GM21723 (cell line): ENCODE measurements around the gene F11R.
A peak's percentile ranks its signal among the peaks of the same experiment; 100 is the strongest.
"Not testable (repeated sequence)": the region's sequence is repeated elsewhere in the genome, so short reads cannot be mapped to it uniquely, and the experiment has no call there.

Experiments
- ATAC-seq: cut with Tn5 transposase; IDR thresholded peaks from one replicate; pipeline ENCODE4 v1.9.1; 2021; ENCODE audit warnings: mild to moderate bottlenecking, moderate library complexity; ENCODE audit not compliant: unreplicated experiment

F11R gene

GRCh38 chr1:161020509-161021164, at the start of gene F11R:
Gene F11R, minus strand, starts transcription at chr1:161021152. Its CDS starts 79 bp downstream, at chr1:161021073.
- ATAC-seq: peak; percentile 48

DNA sequence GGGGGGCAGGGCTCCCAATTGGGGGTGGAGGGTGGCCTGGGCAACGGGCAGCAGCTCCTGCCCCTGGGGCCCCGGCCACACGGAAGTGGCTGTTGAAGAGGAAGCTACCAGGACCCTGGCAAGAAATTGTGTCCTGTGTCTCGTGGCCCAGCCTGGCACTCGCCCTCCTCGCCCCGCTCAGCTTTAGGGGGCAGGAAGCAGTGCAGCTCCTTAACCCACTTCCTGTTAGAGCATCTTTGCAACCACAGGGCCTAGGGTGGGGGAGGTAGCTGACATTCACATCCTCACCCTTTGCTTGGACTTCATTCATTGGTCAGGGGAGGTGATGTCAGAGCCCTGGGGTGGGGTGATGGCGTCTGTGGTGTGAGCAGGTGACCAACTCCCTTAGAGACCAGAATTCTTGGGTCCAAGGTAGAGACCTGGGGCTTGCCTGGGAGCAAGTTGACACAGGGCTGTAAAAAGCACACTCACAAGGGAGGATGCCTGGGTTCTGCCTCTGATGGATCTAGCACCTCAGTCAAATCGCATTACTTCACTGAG, 48.8 kb upstream of the F11R start, which contains the start of gene ARHGAP30:
TSS of gene ARHGAP30 (minus strand) at position 161 of the 540 bp plus-strand sequence. CDS start 267 bp downstream, outside the sequence.
- ATAC-seq: peak; percentile 86

DNA sequence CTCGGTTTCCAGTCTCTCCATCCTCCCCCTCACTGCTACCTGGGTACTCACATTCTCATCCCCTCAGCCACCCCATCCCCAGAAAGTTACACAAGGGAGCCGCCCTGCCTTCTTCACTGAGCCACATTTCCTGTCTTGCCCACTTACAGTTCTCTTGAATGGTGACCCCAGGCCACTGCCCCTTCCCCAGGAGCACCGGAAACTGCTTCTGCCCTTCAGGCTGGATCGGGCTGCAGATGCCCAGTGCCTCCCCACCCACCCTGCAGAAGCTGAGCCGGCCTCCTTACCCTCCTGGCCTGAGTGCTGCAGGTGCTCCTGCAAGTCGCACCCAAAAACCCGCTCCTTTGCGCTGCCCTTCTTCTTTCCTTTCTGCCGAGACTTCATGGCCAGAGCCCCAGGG, 48.3 kb upstream of the F11R start:
- ATAC-seq: peak; percentile 11

- ATAC-seq: peak; percentile 57
Measured at GRCh38 chr1:161068306-161069234, 47.6 kb upstream of the F11R start.

- ATAC-seq: no peak
Measured at GRCh38 chr1:161066694-161067093, 45.7 kb upstream of the F11R start.

- not testable (repeated sequence) for ATAC-seq
Measured at GRCh38 chr1:161065681-161066080, 44.7 kb upstream of the F11R start.

GRCh38 chr1:161063936-161064335, 43.0 kb upstream of the F11R start:
- not testable (repeated sequence) for ATAC-seq

DNA sequence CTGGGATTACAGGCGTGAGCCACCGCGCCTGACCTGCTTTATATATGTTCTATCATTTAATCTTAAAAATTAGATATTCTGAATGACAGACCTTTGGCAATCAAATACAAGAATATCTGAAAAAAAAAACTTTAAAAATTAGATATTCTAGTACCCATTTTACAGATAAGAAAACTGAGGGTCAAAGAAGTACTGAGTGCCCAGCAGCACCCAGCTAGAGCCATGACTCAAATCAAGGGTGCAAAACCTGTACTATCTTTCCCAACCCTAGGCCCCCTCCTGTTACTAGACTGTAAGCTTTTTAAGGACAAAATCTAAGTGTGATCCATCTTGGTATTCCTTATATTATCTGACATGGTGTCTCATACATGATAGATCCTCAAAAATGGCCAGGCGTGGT, 40.5 kb upstream of the F11R start:
- ATAC-seq: no peak

DNA sequence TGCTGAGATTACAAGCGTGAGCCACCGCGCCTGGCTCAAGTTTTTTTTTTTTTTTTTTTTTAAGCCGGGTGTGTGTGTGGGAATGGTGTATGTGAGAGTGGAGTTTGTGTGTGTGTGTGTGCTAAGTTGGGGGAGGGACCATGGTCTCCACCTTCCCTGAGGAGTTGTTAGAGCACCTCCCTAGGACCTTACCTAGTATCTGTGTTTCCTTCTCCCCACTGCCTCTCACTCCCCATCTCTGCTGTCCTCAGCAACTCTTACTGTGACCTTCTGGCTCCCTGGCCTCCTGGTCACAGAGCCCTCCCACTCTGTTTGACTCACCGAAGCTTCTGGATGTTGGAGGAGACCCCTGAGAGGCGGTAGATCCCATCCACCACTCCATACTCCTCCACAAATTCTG, 38.3 kb upstream of the F11R start:
- ATAC-seq: no peak

DNA sequence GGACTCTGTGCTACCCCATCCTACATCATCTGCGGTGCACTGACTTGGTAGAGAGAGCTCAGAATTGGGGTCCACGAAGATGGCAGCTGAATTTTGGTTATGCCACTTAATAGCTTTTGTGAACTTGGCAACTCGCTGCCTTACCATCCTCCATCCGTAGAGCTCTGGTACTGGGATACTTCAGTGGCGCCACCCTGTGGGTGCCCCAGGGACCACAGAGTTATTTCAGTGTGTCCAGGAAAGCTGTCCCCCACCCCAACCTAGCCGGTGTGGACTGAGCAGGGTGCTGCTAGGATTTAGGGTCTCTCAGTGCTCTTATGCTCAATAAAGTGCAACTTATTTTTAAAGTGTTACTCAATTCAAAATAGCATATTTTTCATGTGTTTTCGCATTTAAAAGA, 33.9 kb upstream of the F11R start:
- ATAC-seq: no peak

GRCh38 chr1:161054232-161054631, 33.3 kb upstream of the F11R start:
- ATAC-seq: no peak

DNA sequence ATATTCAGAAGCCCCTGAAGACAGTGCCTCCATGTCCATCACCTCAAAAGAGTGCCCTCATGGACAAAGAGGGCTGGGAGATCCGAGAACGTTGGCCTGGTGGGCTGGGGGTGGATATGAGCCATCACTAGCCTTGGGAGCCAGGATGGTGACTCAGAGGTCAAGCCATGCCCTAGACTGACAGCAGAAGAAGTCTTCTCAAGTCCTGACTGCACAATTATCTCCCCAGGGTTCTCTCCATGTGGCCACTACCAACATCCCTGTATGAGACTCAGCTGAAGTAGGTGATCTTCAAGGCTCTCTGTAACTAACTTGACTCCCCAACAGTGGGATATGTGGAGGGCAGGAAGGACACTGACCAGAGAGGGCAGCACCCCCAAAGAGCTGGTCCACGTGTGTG, 31.9 kb upstream of the F11R start:
- no peak for ATAC-seq

GRCh38 chr1:161051219-161051618, 30.3 kb upstream of the F11R start:
- ATAC-seq: no peak

- no peak for ATAC-seq
Measured at GRCh38 chr1:161048949-161049722, 28.2 kb upstream of the F11R start.

GRCh38 chr1:161047436-161048420, 26.8 kb upstream of the F11R start:
- ATAC-seq: no peak

DNA sequence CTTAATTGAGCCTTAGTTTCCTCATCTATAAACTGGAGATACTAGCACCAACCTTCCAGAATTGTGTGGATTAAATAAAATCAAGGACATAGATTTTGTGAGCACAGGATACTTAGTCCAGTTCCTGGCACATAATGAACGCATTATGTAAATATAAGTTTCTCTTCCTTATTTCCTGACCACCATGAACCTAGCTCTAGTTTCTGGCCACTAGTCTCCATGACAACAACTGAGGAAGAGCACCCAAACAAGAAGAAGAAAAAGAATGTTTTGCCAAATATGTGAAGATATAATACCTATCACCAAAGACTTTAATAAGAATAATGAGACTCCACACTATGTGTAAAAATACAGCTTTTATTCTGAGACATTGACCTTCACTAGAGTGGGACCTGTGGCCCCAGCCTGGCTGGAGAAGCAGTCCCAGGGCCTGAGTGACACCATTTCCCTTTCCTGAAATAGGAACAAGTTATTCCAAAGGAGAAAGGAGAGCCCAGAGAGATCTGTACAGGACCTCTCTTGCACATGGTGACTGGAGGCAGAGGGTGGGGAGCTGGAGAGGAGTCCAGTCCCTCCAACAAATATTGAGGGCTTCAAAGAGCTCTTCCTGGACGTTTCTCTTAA, 25.8 kb upstream of the F11R start:
- ATAC-seq: peak; percentile 38

GRCh38 chr1:161045736-161046604, 25.0 kb upstream of the F11R start, which contains the start of gene USF1:
Gene USF1, minus strand, starts transcription at chr1:161045977. Its CDS starts 2,702 bp downstream, at chr1:161043275.
- ATAC-seq: peak; percentile 62
